Measurements from ENCODE around the gene MYH14.

GRCh38 chr19:50197348-50197747 is 6.1 kb upstream of the MYH14 start:
- TF ChIP-seq ZNF274 (IDR thresholded peaks at IDR 0.05; ENCODE audit: low read depth, low read length) (no peak), SUZ12 (IDR thresholded peaks at IDR 0.05; ENCODE audit: extremely low read depth, insufficient read depth, insufficient read length) (no peak), YY1 (IDR thresholded peaks at IDR 0.05; ENCODE audit: insufficient read depth, insufficient read length) (no peak)

Measured in NT2/D1 (cell line).